GM12878 (cell line): ENCODE results near the gene HSPBP1. TPM values are rescaled to one million over a fixed set of nuclear protein-coding genes. Genes with fewer than 3 reads are reported as not detected.

Experiments
- ATAC-seq: fragments of 200-7000 bp; cut with Tn5 transposase; 3 replicates; pipeline ENCODE4 v1.9.1; 2020; ENCODE audit warnings: mild to moderate bottlenecking, moderate library complexity
- BruUV-seq: library from RNA; stranded (reverse); fragments of 400-500 nt; replicated peaks from 2 replicates; lab custom pipeline; 2021; lab: Mats Ljungman, UMichigan
- CTCF ChIA-PET: fragments of 300-600 bp; sonication (Branson Sonifier 250); formaldehyde crosslinking; extraction: SDS; loops from one replicate; lab custom pipeline; 2021; ENCODE audit warnings: inconsistent platforms; lab: Yijun Ruan, JAX
- POLR2A ChIA-PET: fragments of 350-600 bp; formaldehyde crosslinking; extraction: SDS; loops from one replicate; lab custom pipeline; 2021; ENCODE audit warnings: inconsistent platforms; lab: Charles Lee
- RAD21 ChIA-PET: fragments of 300-600 bp; sonication (Branson Sonifier 250); formaldehyde crosslinking; loops from one replicate; lab custom pipeline; 2023; ENCODE audit warnings: antibody characterized with exemption; ENCODE audit not compliant: unreplicated experiment; lab: Charles Lee
- SMC1A ChIA-PET: fragments of 300-600 bp; sonication (Branson Sonifier 250); formaldehyde crosslinking; loops from one replicate; lab custom pipeline; 2023; ENCODE audit not compliant: unreplicated experiment, uncharacterized antibody; lab: Charles Lee
- DNase-seq: peaks from one replicate; pipeline ENCODE4 v3.0.0-alpha.2; 2011; ENCODE audit warnings: low read depth, low spot score
- FAIRE-seq: peaks from 3 replicates; lab custom pipeline; 2011; peaks lifted over from hg19 to GRCh38; lab: Jason Lieb, UNC
- H2AFZ ChIP-seq: 2 replicates; pipeline ENCODE4 v1.6.0; 2011; ENCODE audit warnings: low read depth, low read length, control low read depth; ENCODE audit not compliant: control insufficient read depth
- H3K27ac ChIP-seq: 2 replicates; pipeline ENCODE4 v1.5.1; 2011; ENCODE audit warnings: control low read depth; ENCODE audit not compliant: control insufficient read depth, insufficient read depth
- H3K27me3 ChIP-seq, 2 experiments: replicated peaks in 1 of 2; 2 replicates each; pipeline versions ENCODE4 v1.6.0 to v1.6.1; 2011; ENCODE audit warnings: low read length in 1 of 2; ENCODE audit not compliant: control insufficient read depth in 2 of 2, insufficient read depth in 2 of 2
- H3K36me3 ChIP-seq, 2 experiments: 2 replicates each; pipeline ENCODE4 v1.5.1; 2011; ENCODE audit warnings: low read length in 1 of 2; ENCODE audit not compliant: control insufficient read depth in 2 of 2, insufficient read depth in 2 of 2
- H3K4me1 ChIP-seq: 2 replicates; pipeline ENCODE4 v1.6.1; 2011; ENCODE audit warnings: mild to moderate bottlenecking, low read length, moderate library complexity, mixed read lengths; ENCODE audit not compliant: control insufficient read depth, insufficient read depth
- H3K4me2 ChIP-seq: 2 replicates; pipeline ENCODE4 v1.6.0; 2011; ENCODE audit warnings: control low read depth; ENCODE audit not compliant: control insufficient read depth, insufficient read depth
- H3K4me3 ChIP-seq: fragments of 200-600 bp; sonication (generic); 2 replicates; pipeline ENCODE4 v1.5.1; 2016
- H3K79me2 ChIP-seq: 2 replicates; pipeline ENCODE4 v1.6.0; 2011; ENCODE audit warnings: low read length; ENCODE audit not compliant: control insufficient read depth, insufficient read depth
- H3K9ac ChIP-seq: 2 replicates; pipeline ENCODE4 v1.8.0; 2011; ENCODE audit warnings: low read length, control low read depth, mixed read lengths; ENCODE audit not compliant: control insufficient read depth, insufficient read depth
- H3K9me3 ChIP-seq: replicated peaks from 3 replicates; pipeline ENCODE4 v1.5.1; 2011; ENCODE audit warnings: mild to moderate bottlenecking, low read length; ENCODE audit not compliant: control insufficient read depth, insufficient read depth
- H4K20me1 ChIP-seq: 2 replicates; pipeline ENCODE4 v1.6.0; 2011; ENCODE audit not compliant: control insufficient read depth, insufficient read depth
- BACH1 ChIP-seq: fragments of 450-650 bp; IDR thresholded peaks from 2 replicates; pipeline ENCODE4 v1.6.1; 2017; ENCODE audit warnings: mild to moderate bottlenecking, borderline replicate concordance
- BHLHE40 ChIP-seq, 2 experiments: fragments of 450-650 bp in 1 of 2; IDR thresholded peaks; 2 replicates each; pipeline ENCODE4 v1.6.1; 2011 to 2017; ENCODE audit warnings: low read depth in 2 of 2, borderline replicate concordance in 1 of 2, improper control_type of control experiment in 1 of 2, low read length in 1 of 2, mild to moderate bottlenecking in 1 of 2
- CBX3 ChIP-seq: fragments of 200-600 bp; sonication (generic); IDR thresholded peaks from 2 replicates; pipeline ENCODE4 v1.6.1; 2016; ENCODE audit warnings: low read depth, borderline replicate concordance
- DPF2 ChIP-seq: fragments of 450-650 bp; IDR thresholded peaks from 2 replicates; pipeline ENCODE4 v1.6.1; 2017; ENCODE audit warnings: mild to moderate bottlenecking
- MXI1 ChIP-seq: fragments of 150-350 bp; IDR thresholded peaks from 2 replicates; pipeline ENCODE4 v1.6.1; 2011; ENCODE audit warnings: low read depth, mild to moderate bottlenecking, inconsistent platforms, low read length, improper control_type of control experiment
- NBN ChIP-seq: fragments of 450-650 bp; IDR thresholded peaks from 2 replicates; pipeline ENCODE4 v1.6.1; 2016
- NR2C2 ChIP-seq: IDR thresholded peaks from 2 replicates; pipeline ENCODE4 v1.6.1; 2011; ENCODE audit warnings: borderline replicate concordance, low read depth; ENCODE audit not compliant: control insufficient read depth, insufficient read length
- POU2F2 ChIP-seq: IDR thresholded peaks from 3 replicates; pipeline ENCODE4 v1.6.1; 2011; ENCODE audit warnings: low read depth, mild to moderate bottlenecking, low read length, borderline replicate concordance
- RAD21 ChIP-seq: IDR thresholded peaks from 2 replicates; pipeline ENCODE4 v1.6.1; 2011; ENCODE audit warnings: mild to moderate bottlenecking, low read depth, low read length, moderate library complexity; ENCODE audit not compliant: insufficient read depth
- RELA ChIP-seq: fragments of 450-650 bp; IDR thresholded peaks from 2 replicates; pipeline ENCODE4 v1.8.0; 2014; ENCODE audit warnings: borderline replicate concordance; ENCODE audit not compliant: partially characterized antibody
- SMAD1 ChIP-seq: fragments of 450-650 bp; IDR thresholded peaks from 2 replicates; pipeline ENCODE4 v1.6.1; 2018; ENCODE audit warnings: mild to moderate bottlenecking, low read depth; ENCODE audit not compliant: partially characterized antibody
- ZBED1 ChIP-seq: IDR thresholded peaks from 2 replicates; pipeline ENCODE4 v1.6.1; 2016; ENCODE audit warnings: borderline replicate concordance
- ZNF207 ChIP-seq: fragments of 450-650 bp; IDR thresholded peaks from 2 replicates; pipeline ENCODE4 v1.6.1; 2014; ENCODE audit warnings: antibody characterized with exemption, mild to moderate bottlenecking, borderline replicate concordance
- ZNF274 ChIP-seq: IDR thresholded peaks from one replicate; pipeline ENCODE4 v1.8.0; 2011; ENCODE audit not compliant: insufficient read length, insufficient read depth
- ZNF384 ChIP-seq: IDR thresholded peaks from 2 replicates; pipeline ENCODE4 v1.6.1; 2012; ENCODE audit warnings: low read depth, mild to moderate bottlenecking, low read length, improper control_type of control experiment, borderline replicate concordance
- whole genome bisulfite sequencing: methylation state at CpG from one replicate; pipeline ENCODE4 v1.1.6; 2016; ENCODE audit warnings: low lambda C conversion rate; ENCODE audit not compliant: insufficient replicate concordance, insufficient coverage; ENCODE audit errors: missing lambda C conversion rate; 5-methylcytosine and 5-hydroxymethylcytosine counted together
- in situ Hi-C: fragments of 300-500 bp; cut with MboI; formaldehyde crosslinking; loops from 9 replicates; pipeline ENCODE4 v1.14.3; 2018; ENCODE audit warnings: mixed read lengths
- intact Hi-C: fragments of 100-400 bp; cut with micrococcal nuclease; formaldehyde crosslinking; loops from one replicate; pipeline ENCODE4 v1.14.2; 2022; ENCODE audit not compliant: unreplicated experiment
- polyA plus RNA-seq, 11 experiments: library from polyadenylated mRNA; depleted of rRNA in 4 of 11; unstranded in 6 of 11; stranded (reverse) in 5 of 11; fragments of >200 nt; fragmentation: Nextera tagmentation in 4 of 11; fragmentation: Illumina TruSeq in 1 of 11; extraction: Ambion mirVana in 4 of 11; extraction: Trizol in 1 of 11; gene quantifications; 1 replicate in 1 of 11; 2 replicates in 10 of 11; pipeline versions ENCODE4 v1.2.1 to v1.2.3, GENCODE V29; 2011 to 2016; ENCODE audit warnings: inconsistent platforms in 2 of 11, missing spikeins in 2 of 11, low read depth in 1 of 11
- total RNA-seq, 4 experiments: library from RNA; depleted of rRNA in 3 of 4; stranded (reverse); fragments of >200 nt in 3 of 4; fragmentation: Illumina TruSeq in 1 of 4; extraction: Trizol in 1 of 4; gene quantifications; 2 replicates each; pipeline versions ENCODE4 v1.2.1 to v1.2.3, GENCODE V29; 2013 to 2021
- TF ChIP-seq, protein P1 (sequence below): IDR thresholded peaks from 2 replicates; pipeline ENCODE4 v1.6.1; 2011; ENCODE audit warnings: low read depth, low read length, improper control_type of control experiment, borderline replicate concordance
- TF ChIP-seq, protein P2 (sequence below), 3 experiments: IDR thresholded peaks in 2 of 3; conservative IDR thresholded peaks in 1 of 3; 2 replicates each; pipeline ENCODE4 v1.5.1; 2011; ENCODE audit warnings: low read depth in 3 of 3, low read length in 3 of 3, mild to moderate bottlenecking in 3 of 3, control low read depth in 2 of 3, moderate library complexity in 2 of 3, inconsistent platforms in 1 of 3, mixed read lengths in 1 of 3; ENCODE audit not compliant: control insufficient read depth in 2 of 3, insufficient read depth in 1 of 3; ENCODE audit errors: extremely low read depth in 1 of 3
- TF ChIP-seq, protein P3 (sequence below): IDR thresholded peaks from 2 replicates; pipeline ENCODE4 v1.6.1; 2012; ENCODE audit warnings: mild to moderate bottlenecking, low read depth, low read length
- TF ChIP-seq, protein P4 (sequence below): fragments of 450-650 bp; IDR thresholded peaks from 2 replicates; pipeline ENCODE4 v1.6.1; 2016; ENCODE audit warnings: mild to moderate bottlenecking

Gene HSPBP1
- total and polyA plus RNA-seq, 10 of the 15 experiments (the other 5 are each of a cell fraction or from before 2014, with no cell fraction given): 0.18 to 83.3 (median 23.0) TPM

DNA sequence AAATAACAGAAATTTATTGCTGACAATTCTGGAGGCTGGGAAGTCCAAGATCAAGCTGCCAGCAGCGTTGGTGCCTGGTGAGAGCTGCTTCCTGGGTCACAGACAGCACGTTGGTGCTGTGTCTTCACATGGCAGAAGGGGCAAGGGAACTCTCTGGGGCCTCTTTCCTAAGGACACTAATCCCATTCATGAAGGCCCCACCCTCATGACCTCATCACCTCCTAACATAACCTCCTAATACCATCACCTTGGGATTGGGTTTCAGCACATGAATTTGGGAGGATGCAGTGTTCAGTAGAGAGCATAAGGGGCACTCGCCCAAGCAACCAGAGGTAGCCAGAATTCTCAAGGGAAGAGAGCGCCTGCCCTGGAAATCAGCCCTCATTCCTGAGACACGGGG lies 29.5 kb upstream of the HSPBP1 start:
- H3K36me3 ChIP-seq: no peaks in the 10 kb centered on the region
- ChIA-PET CTCF (no interaction called here), POLR2A (no interaction called here), RAD21 (no interaction called here), SMC1A (no interaction called here)
- BruUV-seq: no TSS peak
- ATAC-seq: no peak
- H3K4me3 ChIP-seq: no peak overlapping the region
- H2AFZ ChIP-seq: no peak overlapping the region
- no peak overlapping the region for H3K27ac ChIP-seq
- intact Hi-C loops: no loop called here
- H3K79me2 ChIP-seq: no peaks in the 10 kb centered on the region
- no peaks in the 10 kb centered on the region for H3K27me3 ChIP-seq
- in situ Hi-C loops: no loop called here
- no peak overlapping the region for H3K9ac ChIP-seq
- H3K4me2 ChIP-seq: no peak overlapping the region
- no peak for FAIRE-seq
- no peaks in the 10 kb centered on the region for H3K9me3 ChIP-seq
- WGBS: 41% methylated on average over 5 of the region's 5 CpGs
- H3K4me1 ChIP-seq: no peaks in the 10 kb centered on the region
- no peak for DNase-seq
- no peaks in the 10 kb centered on the region; the same call in 1 of the 2 replicates for H4K20me1 ChIP-seq
- TF ChIP-seq DPF2: no peak
- TF ChIP-seq, protein P1, sequence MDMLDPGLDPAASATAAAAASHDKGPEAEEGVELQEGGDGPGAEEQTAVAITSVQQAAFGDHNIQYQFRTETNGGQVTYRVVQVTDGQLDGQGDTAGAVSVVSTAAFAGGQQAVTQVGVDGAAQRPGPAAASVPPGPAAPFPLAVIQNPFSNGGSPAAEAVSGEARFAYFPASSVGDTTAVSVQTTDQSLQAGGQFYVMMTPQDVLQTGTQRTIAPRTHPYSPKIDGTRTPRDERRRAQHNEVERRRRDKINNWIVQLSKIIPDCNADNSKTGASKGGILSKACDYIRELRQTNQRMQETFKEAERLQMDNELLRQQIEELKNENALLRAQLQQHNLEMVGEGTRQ: no peak
- TF ChIP-seq CBX3: no peak
- no peak for TF ChIP-seq ZBED1
- TF ChIP-seq, protein P2, sequence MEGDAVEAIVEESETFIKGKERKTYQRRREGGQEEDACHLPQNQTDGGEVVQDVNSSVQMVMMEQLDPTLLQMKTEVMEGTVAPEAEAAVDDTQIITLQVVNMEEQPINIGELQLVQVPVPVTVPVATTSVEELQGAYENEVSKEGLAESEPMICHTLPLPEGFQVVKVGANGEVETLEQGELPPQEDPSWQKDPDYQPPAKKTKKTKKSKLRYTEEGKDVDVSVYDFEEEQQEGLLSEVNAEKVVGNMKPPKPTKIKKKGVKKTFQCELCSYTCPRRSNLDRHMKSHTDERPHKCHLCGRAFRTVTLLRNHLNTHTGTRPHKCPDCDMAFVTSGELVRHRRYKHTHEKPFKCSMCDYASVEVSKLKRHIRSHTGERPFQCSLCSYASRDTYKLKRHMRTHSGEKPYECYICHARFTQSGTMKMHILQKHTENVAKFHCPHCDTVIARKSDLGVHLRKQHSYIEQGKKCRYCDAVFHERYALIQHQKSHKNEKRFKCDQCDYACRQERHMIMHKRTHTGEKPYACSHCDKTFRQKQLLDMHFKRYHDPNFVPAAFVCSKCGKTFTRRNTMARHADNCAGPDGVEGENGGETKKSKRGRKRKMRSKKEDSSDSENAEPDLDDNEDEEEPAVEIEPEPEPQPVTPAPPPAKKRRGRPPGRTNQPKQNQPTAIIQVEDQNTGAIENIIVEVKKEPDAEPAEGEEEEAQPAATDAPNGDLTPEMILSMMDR (IDR thresholded peaks at IDR 0.05 in 2 of 3, conservative IDR thresholded peaks at IDR 0.05 in 1 of 3; ENCODE audit: control insufficient read depth in 2 of 3, extremely low read depth in 1 of 3, insufficient read depth in 1 of 3, low read depth in 3 of 3, low read length in 3 of 3): no peak
- no peak for TF ChIP-seq MXI1
- no peak for TF ChIP-seq NBN
- no peak for TF ChIP-seq ZNF274
- no peak for TF ChIP-seq ZNF207
- no peak for TF ChIP-seq RAD21
- no peak for TF ChIP-seq ZNF384
- no peak for TF ChIP-seq RELA
- TF ChIP-seq, protein P3, sequence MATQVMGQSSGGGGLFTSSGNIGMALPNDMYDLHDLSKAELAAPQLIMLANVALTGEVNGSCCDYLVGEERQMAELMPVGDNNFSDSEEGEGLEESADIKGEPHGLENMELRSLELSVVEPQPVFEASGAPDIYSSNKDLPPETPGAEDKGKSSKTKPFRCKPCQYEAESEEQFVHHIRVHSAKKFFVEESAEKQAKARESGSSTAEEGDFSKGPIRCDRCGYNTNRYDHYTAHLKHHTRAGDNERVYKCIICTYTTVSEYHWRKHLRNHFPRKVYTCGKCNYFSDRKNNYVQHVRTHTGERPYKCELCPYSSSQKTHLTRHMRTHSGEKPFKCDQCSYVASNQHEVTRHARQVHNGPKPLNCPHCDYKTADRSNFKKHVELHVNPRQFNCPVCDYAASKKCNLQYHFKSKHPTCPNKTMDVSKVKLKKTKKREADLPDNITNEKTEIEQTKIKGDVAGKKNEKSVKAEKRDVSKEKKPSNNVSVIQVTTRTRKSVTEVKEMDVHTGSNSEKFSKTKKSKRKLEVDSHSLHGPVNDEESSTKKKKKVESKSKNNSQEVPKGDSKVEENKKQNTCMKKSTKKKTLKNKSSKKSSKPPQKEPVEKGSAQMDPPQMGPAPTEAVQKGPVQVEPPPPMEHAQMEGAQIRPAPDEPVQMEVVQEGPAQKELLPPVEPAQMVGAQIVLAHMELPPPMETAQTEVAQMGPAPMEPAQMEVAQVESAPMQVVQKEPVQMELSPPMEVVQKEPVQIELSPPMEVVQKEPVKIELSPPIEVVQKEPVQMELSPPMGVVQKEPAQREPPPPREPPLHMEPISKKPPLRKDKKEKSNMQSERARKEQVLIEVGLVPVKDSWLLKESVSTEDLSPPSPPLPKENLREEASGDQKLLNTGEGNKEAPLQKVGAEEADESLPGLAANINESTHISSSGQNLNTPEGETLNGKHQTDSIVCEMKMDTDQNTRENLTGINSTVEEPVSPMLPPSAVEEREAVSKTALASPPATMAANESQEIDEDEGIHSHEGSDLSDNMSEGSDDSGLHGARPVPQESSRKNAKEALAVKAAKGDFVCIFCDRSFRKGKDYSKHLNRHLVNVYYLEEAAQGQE: no peak
- no peak for TF ChIP-seq NR2C2
- TF ChIP-seq POU2F2: no peak
- no peak for TF ChIP-seq BHLHE40 (IDR thresholded peaks at IDR 0.05; ENCODE audit: borderline replicate concordance in 1 of 2, low read depth in 2 of 2, low read length in 1 of 2)
- TF ChIP-seq, protein P4, sequence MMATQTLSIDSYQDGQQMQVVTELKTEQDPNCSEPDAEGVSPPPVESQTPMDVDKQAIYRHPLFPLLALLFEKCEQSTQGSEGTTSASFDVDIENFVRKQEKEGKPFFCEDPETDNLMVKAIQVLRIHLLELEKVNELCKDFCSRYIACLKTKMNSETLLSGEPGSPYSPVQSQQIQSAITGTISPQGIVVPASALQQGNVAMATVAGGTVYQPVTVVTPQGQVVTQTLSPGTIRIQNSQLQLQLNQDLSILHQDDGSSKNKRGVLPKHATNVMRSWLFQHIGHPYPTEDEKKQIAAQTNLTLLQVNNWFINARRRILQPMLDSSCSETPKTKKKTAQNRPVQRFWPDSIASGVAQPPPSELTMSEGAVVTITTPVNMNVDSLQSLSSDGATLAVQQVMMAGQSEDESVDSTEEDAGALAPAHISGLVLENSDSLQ: no peak
- no peak for TF ChIP-seq BACH1
- TF ChIP-seq SMAD1: no peak
